Left kidney (tissue), 2 donors: ENCODE measurements around the gene SURF1. TPM values are rescaled to one million over a fixed set of nuclear protein-coding genes. Genes with fewer than 3 reads are reported as not detected.
"Not testable (repeated sequence)": the region's sequence is repeated elsewhere in the genome, so short reads cannot be mapped to it uniquely, and the experiment has no call there.

Experiments used
- DNase-seq: peaks from one replicate; pipeline ENCODE4 v3.0.0-alpha.2; 2013
- polyA plus RNA-seq: library from polyadenylated mRNA; unstranded; fragments of 120-200 nt; gene quantifications from one replicate; pipeline ENCODE4 v1.2.1, GENCODE V29; 2013; ENCODE audit not compliant: insufficient read length

SURF1 gene
- polyA plus RNA-seq, 1 donor: 34.7 TPM

GRCh38 chr9:133345596-133345995 is 10.7 kb downstream of the SURF1 start:
- no peak for DNase-seq

GRCh38 chr9:133344979-133345378 is 11.3 kb downstream of the SURF1 start:
- no peak for DNase-seq

GRCh38 chr9:133344071-133344470 is 12.2 kb downstream of the SURF1 start:
- no peak for DNase-seq

DNA sequence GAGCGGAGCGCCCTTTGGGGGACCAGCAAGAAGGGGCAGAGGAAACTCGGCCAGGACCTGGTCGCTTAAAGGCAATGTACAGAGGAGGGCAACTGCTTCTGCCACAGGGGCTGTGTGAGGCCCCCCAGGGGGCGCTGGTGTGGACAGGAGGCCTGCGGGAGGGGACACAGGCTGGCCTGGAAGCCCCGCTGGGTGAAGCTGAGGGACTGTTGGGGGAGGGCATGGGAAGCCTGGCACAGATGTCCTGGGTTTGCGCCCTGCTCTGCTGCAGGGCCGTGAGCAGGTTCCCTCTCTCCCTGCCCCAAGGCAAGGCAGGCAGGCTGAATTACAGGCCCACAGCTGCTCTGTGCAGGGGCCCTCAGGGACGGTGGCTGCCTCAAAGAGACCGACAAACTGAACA is 13.7 kb downstream of the SURF1 start:
- DNase-seq: no peak

GRCh38 chr9:133342069-133342406 is 14.2 kb downstream of the SURF1 start:
- DNase-seq: no peak

- DNase-seq: no peak
Measured at GRCh38 chr9:133341369-133342068, 14.8 kb downstream of the SURF1 start.

DNA sequence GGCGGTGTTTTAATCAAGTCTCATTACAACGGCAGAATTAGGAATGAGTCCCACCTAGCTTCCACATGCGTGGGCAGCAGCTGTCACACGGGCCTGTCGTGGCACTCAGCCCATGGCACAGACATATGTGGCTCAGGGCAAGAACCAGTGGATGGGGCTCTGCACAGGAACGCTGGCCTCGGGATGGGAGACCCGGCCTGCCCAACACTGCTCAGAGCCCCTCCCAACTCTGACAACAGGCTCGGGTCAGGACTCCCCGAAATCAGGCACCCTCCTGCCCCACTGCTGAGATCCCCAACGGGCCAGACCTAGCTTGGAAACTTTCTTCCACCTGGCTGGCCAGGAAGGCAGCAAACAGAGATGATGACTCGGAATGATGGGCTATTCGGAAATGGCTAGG is 15.4 kb downstream of the SURF1 start:
- DNase-seq: no peak

GRCh38 chr9:133340256-133340655 is 16.0 kb downstream of the SURF1 start:
- no peak for DNase-seq

- no peak for DNase-seq
Measured at GRCh38 chr9:133339641-133340040, 16.6 kb downstream of the SURF1 start.

- DNase-seq: peak; percentile 86
Measured at GRCh38 chr9:133335924-133336811, 20.1 kb downstream of the SURF1 start, which contains the start of gene SURF6. Gene SURF6 (minus strand): TSS chr9:133336188. CDS start chr9:133336132, 56 bp downstream.

DNA sequence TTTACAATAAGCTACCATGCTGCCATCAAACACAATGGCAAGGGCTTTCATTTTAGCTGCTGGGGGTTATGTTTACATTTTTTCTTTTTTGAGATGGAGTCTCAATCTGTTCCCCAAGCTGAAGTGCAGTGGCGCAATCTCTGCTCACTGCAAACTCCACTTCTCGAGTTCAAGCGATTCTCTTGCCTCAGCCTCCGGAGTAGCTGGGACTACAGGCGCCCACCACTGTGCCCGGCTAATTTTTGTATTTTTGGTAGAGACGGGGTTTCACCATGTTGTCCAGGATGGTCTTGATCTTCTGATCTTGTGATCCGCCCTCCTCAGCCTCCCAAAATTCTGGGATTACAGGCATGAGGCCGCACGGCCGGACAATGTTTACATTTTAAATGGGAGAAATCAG is 21.4 kb downstream of the SURF1 start:
- DNase-seq: not testable (repeated sequence)

DNA sequence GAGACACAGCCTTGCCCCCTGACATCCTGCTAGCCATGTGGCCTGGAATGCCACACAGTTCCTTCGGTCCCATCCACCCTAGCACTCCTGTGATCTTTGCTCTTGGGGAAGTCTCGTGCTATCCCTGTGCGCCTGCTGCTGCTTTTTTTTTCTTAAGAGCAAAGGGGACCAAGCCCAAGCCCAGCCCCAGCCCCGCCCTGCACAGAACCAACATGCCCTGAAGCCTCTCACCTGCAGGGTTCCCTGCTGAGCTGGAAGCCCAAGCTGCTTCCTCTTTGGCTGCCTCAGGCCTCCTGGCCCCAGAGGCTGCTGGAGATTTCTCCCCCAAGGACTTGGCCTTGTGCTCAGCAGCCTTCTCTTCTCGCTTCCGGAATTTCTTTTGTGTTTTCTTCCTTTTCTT is 22.1 kb downstream of the SURF1 start:
- DNase-seq: no peak

DNA sequence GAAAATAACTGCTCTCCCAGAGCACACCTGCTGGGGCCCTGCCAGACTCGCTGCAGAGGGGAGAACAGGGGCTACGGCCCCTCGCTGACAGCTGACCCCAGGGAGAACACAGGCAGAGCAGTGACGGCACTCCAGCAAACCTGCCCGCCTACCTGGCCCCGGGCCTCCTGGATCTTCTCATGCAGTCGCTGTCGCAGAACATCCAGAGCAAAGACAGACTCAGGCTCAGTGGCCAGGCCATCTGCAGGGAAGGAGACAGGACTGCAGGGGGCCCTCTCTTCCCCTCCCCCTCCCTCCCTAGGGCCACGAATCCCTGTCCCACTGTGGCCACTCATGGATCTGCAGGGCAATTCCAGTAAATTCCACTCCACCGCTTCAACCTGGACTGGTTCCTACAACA is 22.7 kb downstream of the SURF1 start:
- DNase-seq: no peak

- no peak for DNase-seq
Measured at GRCh38 chr9:133333011-133333410, 23.3 kb downstream of the SURF1 start.

DNA sequence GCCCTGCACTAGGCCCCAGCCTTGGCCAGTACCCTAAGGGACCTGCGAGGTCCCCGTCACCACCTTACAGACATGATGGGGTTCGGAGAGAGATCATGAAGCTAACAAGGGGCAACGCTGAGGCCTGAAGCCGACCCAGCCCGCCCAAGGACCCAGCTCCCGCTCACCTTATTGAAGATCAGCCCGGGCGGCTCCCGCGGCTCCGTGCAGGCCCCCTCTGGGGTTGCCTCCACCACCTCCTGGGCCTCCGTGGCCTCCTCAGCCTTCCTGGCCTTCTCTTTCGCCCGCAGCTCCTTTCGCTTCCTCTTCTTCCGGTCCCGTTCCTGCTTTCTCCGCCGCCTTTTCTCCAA is 23.9 kb downstream of the SURF1 start:
- DNase-seq: no peak

GRCh38 chr9:133331641-133332380 is 24.5 kb downstream of the SURF1 start:
- no peak for DNase-seq

DNA sequence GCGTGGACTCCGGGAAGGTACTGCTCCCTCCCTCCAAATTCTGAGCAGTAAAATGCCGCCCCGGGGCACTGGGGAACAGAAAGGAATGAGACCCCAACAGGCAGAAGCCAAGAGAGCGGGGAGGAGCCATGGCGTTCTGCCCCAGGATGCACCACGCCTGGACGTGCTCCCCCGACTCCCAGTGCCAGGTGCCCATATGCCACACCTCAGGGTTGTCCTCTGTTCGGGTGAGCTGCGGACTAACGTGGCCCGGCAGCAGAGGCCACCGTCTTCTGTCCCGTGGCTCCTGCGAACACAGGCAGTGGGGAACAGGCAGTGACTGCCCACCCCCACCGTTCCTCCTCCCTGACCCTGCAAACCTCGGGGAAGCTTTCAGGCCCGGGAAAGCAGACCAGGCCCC is 25.1 kb downstream of the SURF1 start:
- no peak for DNase-seq

DNA sequence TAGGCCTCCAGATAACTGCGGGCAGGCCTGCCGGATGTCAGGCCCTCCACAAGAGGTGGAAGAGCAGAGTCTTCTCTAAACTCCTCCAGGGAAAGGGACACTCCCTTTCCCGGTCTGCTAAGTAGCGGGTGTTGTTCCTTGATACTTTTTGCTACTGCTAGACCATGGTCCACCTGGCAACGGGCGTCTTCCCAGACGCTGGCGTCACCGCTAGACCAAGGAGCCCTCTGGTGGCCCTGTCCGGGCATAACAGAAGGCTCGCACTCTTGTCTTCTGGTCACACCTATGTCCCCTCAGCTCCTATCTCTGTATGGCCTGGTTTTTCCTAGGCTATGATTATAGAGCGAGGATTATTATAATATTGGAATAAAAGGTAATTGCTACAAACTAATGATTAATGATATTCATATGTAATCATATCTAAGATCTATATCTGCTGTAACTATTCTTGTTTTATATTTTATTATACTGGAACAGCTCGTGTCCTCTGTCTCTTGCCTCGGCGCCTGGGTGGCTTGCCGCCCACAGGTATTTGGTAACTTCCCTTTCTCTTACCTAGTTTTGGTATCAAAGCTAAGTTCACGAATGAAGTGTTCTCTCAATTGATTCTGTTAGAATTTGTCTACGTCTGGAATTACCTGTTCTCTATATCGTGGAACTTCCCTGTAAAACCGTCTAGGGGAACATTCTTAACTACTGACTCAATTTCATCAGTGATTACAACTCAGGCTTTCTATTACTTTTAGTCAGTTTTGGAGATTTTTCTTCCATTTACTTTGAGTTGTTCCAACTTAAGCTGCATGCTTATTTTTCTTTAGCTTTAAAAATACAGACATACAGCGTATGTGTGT is 26.8 kb downstream of the SURF1 start:
- DNase-seq: not testable (repeated sequence)

- no peak for DNase-seq
Measured at GRCh38 chr9:133327834-133328484, 28.3 kb downstream of the SURF1 start.

DNA sequence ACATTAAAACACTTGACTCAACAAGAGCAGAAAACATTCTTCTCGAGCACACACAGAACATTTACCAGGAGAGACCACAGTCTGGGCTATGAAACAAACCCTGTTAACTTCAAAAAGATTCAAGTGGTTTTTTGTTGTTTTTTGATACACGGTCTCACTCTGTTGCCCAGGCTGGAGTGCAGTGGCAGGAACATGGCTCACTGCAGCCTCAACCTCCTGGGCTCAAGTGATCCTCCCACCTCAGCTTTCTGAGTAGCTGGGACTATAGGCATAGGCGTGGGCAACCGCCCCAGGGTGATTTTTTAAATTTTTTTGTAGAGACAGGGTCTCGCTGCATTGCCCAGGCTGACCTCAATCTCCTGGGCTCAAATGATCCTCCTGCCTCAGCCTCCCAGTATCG is 29.3 kb downstream of the SURF1 start:
- DNase-seq: not testable (repeated sequence)

- no peak for DNase-seq
Measured at GRCh38 chr9:133323991-133324703, 32.1 kb downstream of the SURF1 start.
